RPMI7951 (cell line): ENCODE results near the gene CIC. TPM values are rescaled to one million over a fixed set of nuclear protein-coding genes. Genes with fewer than 3 reads are reported as not detected.
"Not testable (repeated sequence)": the region's sequence is repeated elsewhere in the genome, so short reads cannot be mapped to it uniquely, and the experiment has no call there.

Experiments used
- DNase-seq: peaks from one replicate; pipeline ENCODE4 v3.0.0-alpha.2; 2012; ENCODE audit warnings: low read depth
- total RNA-seq: library from RNA; depleted of rRNA; stranded (reverse); fragments of >200 nt; shearing (Covaris generic); gene quantifications from 2 replicates; pipeline ENCODE4 v1.2.3, GENCODE V29; 2014

CIC gene
- total RNA-seq, 1 experiment from 2014 or later = 12.9 TPM

GRCh38 chr19:42313096-42313839, 44.2 kb downstream of the CIC start, which contains the start of gene TMEM145:
Gene TMEM145, plus strand, starts transcription at chr19:42313309. Its CDS starts 68 bp downstream, at chr19:42313377.
- DNase-seq = peak; percentile 59

GRCh38 chr19:42313840-42314755, 45.0 kb downstream of the CIC start:
- no peak for DNase-seq

GRCh38 chr19:42315024-42315423, 46.0 kb downstream of the CIC start:
- no peak for DNase-seq

GRCh38 chr19:42316223-42317211, 47.5 kb downstream of the CIC start:
- DNase-seq = peak; percentile 77

GRCh38 chr19:42317535-42317934, 48.5 kb downstream of the CIC start:
- DNase-seq = no peak

GRCh38 chr19:42322305-42322704, 53.3 kb downstream of the CIC start:
- no peak for DNase-seq

GRCh38 chr19:42323473-42323851, 54.4 kb downstream of the CIC start:
- no peak for DNase-seq

- no peak for DNase-seq
Measured at GRCh38 chr19:42323852-42324654, 55.0 kb downstream of the CIC start.

GRCh38 chr19:42324655-42325307, 55.7 kb downstream of the CIC start:
- DNase-seq = no peak

- DNase-seq = peak; percentile 99
Measured at GRCh38 chr19:42325308-42325895, 56.4 kb downstream of the CIC start, which contains the start of gene MEGF8. Gene MEGF8, plus strand, starts transcription at chr19:42325635. Its CDS starts 609 bp downstream, at chr19:42326244.

GRCh38 chr19:42325896-42326771, 57.1 kb downstream of the CIC start:
- no peak for DNase-seq

- DNase-seq = no peak
Measured at GRCh38 chr19:42326969-42327368, 57.9 kb downstream of the CIC start.

- DNase-seq = no peak
Measured at GRCh38 chr19:42327381-42327780, 58.3 kb downstream of the CIC start.

GRCh38 chr19:42328106-42328505, 59.1 kb downstream of the CIC start:
- DNase-seq = no peak

GRCh38 chr19:42328854-42329253, 59.8 kb downstream of the CIC start:
- no peak for DNase-seq

GRCh38 chr19:42330241-42330711, 61.2 kb downstream of the CIC start:
- peak; percentile 53 for DNase-seq

GRCh38 chr19:42331333-42331732, 62.3 kb downstream of the CIC start:
- not testable (repeated sequence) for DNase-seq

GRCh38 chr19:42332059-42332458, 63.0 kb downstream of the CIC start:
- no peak for DNase-seq
